C1 segment of cervical spinal cord (tissue), 14 donors: Measurements from ENCODE around the gene ATR.
"Not testable (repeated sequence)": the region's sequence is repeated elsewhere in the genome, so short reads cannot be mapped to it uniquely, and the experiment has no call there.

Experiments
- DNase-seq, 14 donors: peaks; one replicate each; lab custom pipeline; 2025; lab: John Stamatoyannopoulos, UW

Gene ATR

DNA sequence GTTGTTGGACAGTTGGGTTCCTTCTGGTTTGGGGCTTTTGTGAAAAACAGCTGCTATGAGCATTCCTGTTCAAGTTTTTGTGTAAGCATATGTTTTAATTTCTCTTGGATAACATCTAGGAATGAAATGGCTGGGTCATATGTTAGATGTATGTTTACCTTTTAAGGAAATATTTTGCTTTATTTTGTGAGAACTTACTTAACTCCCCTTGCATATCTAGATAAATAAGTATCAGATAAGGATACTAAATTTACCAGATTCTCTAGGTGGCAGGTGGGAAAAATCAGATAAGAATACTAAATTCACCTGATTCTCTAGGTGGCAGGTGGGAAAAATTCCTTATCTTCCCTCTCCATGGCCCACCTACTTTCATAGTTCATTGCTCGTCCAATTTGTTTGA, 16.6 kb upstream of the ATR start:
- no peak for DNase-seq

DNA sequence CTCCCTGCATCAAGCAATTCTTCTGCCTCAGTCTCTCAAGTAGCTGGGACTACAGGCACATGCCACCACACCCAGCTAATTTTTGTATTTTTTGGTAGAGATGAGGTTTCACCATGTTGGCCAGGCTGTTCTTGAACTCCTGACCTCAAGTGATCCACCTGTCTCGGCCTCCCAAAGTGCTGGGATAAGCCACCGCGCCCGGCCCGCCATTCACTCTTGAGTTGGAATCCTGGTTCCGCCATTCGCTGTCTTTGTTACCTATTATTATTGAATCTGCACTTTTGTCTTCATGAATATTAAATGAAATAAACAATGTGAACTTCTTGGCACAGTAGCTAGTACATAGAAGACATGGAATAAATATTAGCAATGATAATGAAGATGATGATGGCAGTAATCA, 13.7 kb upstream of the ATR start:
- not testable (repeated sequence) for DNase-seq

DNA sequence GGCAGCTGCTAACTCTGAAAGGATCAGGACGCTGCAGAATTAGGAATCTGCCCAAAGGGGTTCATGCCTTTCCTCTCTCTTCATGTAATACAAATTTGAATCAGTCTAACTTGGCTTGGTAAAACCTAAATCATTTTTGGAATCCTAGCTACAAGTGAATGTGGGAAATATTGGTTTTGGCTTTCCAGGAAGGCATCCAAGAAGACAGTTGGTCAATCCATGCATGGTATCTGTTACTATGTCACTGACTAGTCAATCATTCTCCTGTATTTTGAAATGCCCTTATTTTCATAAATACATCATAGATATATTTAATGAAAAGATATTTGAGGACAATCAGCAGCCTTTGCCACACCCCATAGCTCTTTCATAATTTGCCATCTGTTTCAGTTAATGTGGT, 10.2 kb upstream of the ATR start:
- no peak for DNase-seq

DNA sequence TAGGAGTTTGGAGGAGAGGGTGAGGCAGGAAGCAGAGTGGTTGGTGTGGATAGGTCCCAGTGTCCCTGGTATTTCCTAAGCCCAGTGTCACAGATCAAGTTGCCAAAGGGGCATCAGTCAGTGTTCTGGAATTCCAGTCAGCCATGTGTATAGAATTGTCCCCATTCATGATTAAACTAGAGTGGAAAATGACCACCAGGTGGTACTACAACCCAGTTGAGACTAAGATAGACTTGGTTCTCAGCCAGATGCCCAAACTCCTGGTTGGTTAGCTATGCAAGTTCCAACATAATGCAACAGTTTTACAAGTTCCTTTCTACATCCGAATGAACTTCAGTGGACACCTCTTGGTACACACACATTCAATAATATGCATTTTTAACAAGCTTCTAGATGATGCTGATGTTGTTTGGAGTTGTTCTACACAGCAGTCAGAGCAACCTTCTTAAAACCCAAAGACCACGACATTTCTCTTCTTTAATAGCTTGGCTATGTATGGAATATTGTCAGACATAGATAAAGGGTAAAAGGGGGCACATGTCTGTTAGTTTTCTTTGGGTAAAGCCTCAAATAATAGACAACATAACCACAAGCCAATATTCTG, 8.4 kb upstream of the ATR start:
- DNase-seq = peak in 4 of 14 donors; percentile 0 to 11 (median 2)

DNA sequence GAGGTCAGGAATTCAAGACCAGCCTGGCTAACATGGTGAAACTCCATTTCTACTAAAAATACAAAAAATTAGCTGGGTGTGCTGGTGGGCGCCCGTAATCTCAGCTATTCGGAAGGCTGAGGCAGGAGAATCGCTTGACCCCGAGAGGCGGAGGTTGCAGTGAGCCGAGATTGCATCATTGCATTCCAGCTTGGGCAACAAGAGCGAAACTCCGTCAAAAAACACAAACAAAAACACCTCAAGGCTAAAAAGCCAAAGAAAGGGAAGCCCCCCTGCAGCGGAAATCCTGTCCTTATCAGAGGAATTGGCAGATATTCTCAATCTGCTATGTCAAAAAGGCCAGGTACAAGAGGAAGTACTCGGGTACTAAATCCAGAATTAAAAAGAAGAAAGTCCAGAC, 2.5 kb upstream of the ATR start:
- DNase-seq = not testable (repeated sequence)

DNA sequence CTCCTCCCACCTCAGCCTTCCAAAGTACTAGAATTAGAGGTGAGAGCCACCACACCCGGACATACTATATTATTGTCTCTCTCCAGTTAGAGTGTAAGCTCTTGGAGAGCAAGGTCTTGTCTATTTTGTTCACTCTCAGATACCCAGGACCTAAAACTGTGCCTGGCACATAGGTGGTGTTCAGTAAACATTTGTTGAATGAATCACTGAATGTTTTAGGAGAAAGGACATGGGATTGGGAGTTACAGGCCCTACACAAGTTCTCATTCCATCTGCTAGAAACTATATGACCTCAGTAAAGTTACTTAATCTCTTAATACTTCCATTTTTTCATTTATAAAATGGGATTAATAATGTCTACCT, 1.5 kb upstream of the ATR start:
- DNase-seq = no peak

DNA sequence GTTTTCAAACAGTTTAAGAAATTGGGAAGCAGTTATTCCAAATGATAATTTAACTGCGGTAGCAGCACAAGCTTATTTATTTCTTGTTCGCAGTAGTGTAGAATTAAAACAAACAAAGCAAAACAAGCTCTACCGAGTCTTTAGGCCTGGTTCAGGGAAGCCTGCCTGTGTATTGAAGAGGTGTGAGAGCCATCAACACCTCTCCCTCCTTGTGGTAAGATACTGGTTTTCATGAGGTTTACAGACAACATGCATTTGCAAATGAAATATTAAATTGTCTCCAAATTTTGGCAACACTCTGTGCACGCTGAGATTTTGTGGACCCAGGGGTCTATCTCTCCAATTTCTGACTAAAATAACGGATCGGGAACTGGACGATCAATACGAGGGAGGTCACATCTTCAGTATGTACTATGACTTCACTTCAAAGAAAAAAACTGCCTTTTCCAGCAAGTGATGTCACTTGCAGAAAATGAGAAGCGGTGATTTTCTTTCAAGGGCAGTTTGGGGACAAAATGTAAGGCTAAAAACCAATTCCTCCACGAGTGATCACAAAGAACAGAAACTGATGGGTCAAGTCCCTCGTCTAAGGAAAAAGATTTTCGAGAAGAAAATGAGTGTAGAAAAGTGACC, 721 bp downstream of the ATR start:
- peak in 1 of 14 donors; percentile 22 for DNase-seq

DNA sequence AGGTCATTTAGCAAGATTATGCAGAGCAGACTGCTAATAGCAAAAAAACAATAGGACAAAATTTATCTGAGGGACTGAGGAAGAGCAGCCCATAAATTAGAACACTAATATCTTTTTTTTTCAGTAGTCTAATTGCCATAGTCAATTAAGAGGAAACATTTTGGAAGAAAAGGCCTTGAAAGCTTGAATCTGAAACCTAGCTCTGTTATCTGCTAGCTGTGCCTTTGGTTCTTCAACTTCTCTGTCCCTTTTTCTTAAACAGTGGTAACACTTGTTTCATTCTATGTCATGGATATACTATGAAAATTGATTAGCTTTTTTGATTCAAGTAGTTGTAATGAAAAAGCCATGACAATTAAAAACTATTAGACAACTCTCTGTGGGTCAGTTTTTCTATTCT, 1.7 kb downstream of the ATR start:
- no peak for DNase-seq

DNA sequence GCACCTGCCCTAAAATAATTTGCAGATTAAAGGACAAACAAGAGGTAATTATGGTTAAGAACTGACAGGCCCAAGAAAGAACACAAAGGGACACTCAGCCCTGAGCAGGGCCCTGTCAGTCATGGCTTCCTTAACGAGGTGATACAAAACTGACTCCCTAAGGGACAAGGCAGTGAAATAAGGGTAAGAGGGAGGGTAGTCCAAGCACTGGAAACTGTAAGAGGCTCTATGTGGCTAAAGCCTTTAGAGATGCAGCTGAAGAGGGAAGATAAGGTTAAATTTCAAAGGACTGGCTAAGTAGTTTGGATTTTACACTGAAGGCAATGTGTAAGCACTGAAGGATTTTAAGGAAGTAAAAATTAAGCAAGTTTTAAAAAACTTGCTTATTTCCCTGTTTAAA, 3.9 kb downstream of the ATR start:
- DNase-seq = no peak

DNA sequence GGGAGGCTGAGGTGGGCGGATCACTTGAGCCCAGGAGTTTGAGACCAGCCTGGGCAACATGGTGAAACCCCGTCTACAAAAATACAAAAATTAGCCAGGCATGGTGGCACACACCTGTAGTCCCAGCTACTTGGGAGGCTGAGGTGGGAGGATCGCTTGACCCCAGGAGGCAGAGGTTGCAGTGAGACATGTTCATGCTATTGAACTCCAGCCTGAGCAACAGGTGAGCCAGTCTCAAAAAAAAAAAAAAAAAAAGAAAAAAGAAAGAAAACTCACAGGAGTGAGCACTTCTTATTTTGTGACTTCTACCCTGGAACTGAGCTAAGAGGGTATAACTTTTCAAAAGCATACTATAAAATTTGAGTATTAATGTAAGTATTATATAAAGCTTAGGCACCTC, 4.3 kb downstream of the ATR start:
- DNase-seq = not testable (repeated sequence)

DNA sequence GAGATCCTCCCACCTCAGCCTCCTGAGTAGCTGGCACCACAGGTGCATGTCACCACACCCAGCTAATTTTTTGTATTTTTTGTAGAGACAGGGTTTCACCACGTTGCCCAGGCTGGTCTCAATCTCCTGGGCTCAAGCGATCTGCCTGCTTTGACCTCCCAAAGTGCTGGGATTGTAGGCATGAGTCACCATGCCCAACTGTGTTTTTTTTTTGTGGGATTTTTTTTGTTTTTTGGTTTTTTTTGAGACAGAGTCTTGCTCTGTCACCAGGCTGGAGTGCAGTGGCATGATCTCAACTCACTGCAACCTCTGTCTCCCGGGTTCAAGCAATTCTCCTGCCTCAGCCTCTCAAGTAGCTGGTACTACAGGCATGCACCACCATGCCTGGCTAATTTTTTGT, 9.1 kb downstream of the ATR start:
- not testable (repeated sequence) for DNase-seq

DNA sequence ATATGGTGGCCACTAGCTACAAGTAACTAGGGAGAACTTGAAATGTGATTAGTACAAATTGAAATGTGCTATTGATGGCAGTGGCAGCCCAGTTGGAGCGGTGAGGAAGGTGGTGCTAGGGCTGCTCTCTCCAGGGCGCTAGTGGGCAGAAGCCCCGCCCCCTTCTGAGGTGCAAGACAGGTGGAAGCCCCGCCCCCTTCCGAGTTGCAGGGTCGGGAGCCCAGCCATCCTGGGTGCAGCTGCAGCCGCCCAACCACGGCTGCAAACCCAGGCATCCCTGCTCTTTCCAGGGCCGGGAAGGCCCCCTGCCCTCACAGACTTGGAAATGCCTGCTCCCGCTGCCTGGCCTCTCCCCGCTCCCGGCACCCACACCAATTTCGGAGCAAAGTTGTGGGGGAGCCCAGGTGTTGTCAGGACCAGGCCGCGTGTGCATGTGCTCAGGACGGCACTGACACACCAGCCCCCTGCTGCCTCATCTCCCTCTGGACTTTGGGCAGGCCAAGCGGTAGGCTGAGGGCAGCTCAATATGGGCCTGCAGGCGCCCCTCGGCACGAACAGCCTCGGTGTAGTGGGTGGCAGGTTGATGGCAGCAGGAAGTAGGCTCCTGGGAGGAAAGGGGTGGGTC, 10.0 kb downstream of the ATR start:
- no peak for DNase-seq

DNA sequence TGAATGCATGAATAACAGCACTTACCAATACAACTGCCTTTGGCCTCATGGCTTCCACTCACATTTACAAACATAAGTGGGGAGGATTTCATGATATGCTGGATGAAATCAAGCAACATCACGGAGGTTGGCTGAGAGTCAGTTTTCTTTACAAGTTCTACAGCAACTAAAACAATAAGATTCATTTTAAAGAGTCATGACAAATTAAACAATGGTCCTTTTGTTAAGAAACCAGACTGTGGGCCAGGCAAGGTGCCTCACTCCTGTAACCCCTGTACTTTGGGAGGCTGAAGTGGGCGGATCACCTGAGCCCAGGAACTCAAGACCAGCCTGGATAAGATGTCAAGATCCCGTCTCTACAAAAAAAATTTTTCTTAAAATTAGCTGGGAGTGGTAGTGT, 12.4 kb downstream of the ATR start:
- no peak for DNase-seq

DNA sequence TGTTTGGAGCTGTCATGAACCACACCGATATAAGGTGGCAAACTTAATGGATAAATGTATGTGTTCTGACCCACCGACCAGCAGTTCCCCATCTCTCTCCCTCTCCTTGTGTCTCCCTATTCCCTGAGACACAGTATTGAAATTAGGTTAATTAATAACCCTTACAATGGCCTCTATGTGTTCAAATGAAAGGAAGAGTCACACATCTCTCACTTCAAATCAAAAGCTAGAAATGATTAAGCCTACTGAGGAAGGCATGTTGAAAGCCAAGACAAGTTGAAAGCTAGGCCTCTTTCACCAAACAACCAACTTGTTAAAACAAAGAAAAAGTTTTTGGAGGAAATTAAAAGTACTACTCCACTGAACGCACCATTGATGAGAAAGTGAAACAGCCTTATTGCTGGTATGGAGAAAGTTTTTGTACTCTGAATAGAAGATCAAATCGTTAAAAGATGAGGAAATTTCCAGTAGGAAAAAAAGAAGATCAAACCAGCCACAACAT, 15.0 kb downstream of the ATR start:
- DNase-seq = no peak

DNA sequence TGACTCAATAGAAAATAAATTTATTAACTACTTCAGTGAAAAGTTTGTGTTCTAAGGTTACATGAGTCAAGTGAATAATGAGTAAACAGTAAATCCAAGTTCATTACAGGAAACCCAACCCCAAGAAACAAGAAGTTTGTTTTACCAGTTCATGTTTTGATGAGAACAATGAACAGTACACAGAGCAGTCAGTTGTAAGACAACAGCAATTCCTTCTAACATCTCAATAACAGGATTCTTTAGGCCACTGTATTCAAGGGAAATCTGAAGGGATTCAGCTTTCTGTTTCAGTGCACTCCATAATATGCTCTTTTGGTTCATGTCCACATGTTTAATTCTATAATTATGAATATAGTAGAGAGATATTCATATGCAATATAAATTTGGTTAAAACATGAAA, 18.4 kb downstream of the ATR start:
- no peak for DNase-seq

DNA sequence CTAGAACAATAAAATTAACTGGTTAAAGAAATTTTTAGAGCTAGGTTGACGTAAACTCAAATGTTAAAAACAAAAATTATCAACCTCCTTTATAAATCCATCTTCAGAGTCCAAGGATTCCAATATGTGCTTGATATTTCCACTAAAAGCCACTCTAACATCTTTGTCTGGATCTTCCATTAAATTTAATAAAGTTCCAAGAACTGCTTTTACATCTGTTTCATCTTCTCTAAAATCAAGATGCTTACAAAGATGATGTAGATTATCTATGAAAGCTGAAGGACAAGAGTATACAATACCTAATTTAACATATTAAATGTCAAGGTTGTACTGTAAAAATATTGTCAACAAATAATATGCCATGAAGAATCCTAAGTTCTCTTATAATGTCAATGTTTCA, 24.8 kb downstream of the ATR start:
- no peak for DNase-seq

DNA sequence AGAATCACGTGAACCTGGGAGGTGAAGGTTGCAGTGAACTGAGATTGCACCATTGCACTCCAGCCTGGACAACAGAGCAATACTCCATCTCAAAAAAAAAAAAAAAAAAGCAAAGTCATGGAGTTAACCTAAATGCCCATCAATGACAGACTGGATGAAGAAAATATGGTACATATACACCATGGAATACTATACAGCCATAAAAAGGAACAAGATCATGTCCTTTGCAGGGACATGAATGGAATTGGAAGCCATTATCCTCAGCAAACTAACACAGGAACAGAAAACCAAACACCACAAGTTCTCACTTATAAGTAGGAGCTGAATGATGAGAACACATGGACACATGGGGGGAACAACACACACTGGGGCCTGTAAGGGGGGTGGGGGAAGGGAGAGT, 26.0 kb downstream of the ATR start:
- DNase-seq = not testable (repeated sequence)

DNA sequence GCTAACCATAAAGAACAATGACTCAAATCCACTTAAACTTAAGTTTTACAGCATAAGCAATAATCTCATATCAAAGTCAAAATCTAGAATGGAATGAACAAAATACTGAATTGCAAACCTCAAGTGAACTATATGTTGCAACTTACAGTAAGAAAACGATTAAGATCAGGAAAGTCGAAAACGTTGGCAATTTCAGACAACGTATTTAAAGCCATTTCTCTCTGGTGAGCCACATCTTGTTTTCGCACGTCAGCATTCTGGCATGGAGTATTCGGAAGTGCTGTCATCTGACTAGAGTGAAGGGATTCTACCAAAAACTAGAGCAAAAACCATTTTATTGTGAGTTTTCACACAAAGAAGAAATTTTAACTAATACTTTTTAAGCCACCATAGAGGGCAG, 28.5 kb downstream of the ATR start:
- no peak for DNase-seq

DNA sequence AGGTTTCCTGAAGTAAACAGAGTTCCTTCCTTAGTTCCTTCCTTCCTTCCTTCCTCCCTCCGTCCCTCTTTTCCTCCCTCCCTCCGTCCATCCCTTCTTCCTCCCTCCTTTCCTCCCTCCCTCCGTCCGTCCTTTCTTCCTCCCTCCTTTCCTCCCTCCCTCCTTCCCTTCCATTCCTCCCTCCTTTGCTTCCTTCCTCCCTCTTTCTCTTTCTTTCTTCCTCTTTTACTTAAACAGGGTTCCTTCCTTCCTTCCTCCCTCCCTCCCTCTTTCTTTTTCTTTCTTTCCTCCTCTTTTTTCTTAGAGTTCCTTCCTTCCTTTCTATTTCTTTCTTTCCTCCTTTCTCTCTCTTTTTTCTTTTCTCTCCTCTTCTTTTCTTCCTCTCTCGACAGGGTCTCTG, 35.2 kb downstream of the ATR start:
- DNase-seq = no peak

DNA sequence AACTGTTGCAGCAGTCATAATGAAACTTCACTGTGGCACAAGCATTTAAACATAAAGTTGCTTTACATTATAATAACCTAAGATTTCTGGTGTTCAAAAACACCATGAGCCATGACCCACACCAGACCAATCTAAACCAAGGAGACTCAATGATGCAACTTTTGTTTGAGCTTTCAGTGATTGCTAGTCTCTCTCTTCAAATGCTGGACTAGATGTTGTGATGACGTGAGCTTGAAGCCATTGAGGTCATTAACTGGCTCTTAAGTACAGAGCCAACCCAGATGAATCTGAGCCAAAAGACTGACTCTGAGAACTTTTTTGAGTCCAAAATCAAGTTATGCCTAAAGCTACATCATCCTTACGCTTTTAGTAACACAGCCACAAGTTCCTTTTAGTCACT, 36.5 kb downstream of the ATR start:
- no peak for DNase-seq

DNA sequence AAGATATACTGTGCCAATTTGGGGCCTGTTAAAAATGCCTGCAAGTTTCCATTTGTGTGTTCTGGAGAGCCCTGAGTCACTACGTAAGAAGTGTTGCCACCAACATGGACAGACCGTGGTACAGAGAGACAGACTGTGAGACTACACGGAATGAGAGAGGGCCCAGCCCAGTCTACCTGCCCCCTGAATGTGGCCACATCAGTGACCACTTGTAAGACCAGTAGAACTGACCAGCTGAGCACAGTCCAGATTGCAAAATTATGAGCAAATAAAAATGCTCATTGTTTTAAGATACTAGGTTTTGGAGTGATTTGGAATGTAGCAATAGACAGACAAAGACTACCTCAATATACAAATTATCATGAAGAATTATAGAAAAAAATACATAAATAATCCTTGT, 42.0 kb downstream of the ATR start:
- DNase-seq = no peak

DNA sequence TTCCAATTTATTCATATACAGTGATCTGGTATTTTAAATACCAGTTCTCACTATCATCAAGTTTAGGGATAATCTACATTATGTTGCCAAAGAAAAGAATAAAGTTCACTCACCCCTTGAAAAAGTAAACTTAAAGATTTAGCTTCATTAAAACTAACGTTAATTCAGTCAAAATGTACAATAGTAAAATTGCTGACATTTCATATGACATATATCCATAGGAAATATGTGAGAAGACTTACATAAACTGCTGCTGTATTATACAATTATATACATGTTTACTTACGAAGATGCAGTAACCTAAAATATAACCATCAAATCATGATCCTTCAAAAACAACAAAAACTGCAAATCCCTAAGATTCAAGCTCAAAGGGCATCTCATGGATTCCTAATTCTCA, 44.0 kb downstream of the ATR start:
- DNase-seq = no peak

DNA sequence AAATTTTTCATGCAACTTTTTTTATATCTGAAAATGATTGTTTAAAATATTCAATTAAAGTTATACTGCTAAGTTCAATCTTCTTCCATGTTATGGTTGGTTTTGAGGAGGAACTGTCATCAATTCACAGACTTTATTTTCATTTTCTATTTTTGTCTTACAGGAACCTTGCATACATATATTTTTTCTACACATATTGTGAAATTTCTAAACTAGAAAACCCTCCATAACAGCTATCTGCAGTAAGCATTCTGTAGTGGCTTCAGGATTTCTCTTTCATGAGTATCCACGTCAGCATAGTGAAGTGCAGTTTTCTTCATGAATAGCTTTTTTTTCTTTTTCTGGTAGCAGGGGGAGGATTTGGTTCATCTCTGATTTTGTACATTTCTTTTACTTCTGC, 48.2 kb downstream of the ATR start:
- no peak for DNase-seq
